GM12878 (cell line): ENCODE data around the gene CCT6B. TPM values are rescaled to one million over a fixed set of nuclear protein-coding genes. Genes with fewer than 3 reads are reported as not detected.

ENCODE experiments used
- ATAC-seq: fragments of 200-7000 bp; cut with Tn5 transposase; 3 replicates; pipeline ENCODE4 v1.9.1; 2020; ENCODE audit warnings: mild to moderate bottlenecking, moderate library complexity
- BruUV-seq: library from RNA; stranded (reverse); fragments of 400-500 nt; replicated peaks from 2 replicates; lab custom pipeline; 2021; lab: Mats Ljungman, UMichigan
- CTCF ChIA-PET: fragments of 300-600 bp; sonication (Branson Sonifier 250); formaldehyde crosslinking; extraction: SDS; loops from one replicate; lab custom pipeline; 2021; ENCODE audit warnings: inconsistent platforms; lab: Yijun Ruan, JAX
- POLR2A ChIA-PET: fragments of 350-600 bp; formaldehyde crosslinking; extraction: SDS; loops from one replicate; lab custom pipeline; 2021; ENCODE audit warnings: inconsistent platforms; lab: Charles Lee
- RAD21 ChIA-PET: fragments of 300-600 bp; sonication (Branson Sonifier 250); formaldehyde crosslinking; loops from one replicate; lab custom pipeline; 2023; ENCODE audit warnings: antibody characterized with exemption; ENCODE audit not compliant: unreplicated experiment; lab: Charles Lee
- SMC1A ChIA-PET: fragments of 300-600 bp; sonication (Branson Sonifier 250); formaldehyde crosslinking; loops from one replicate; lab custom pipeline; 2023; ENCODE audit not compliant: unreplicated experiment, uncharacterized antibody; lab: Charles Lee
- DNase-seq: peaks from one replicate; pipeline ENCODE4 v3.0.0-alpha.2; 2011; ENCODE audit warnings: low read depth, low spot score
- FAIRE-seq: peaks from 3 replicates; lab custom pipeline; 2011; peaks lifted over from hg19 to GRCh38; lab: Jason Lieb, UNC
- H2AFZ ChIP-seq: 2 replicates; pipeline ENCODE4 v1.6.0; 2011; ENCODE audit warnings: low read depth, low read length, control low read depth; ENCODE audit not compliant: control insufficient read depth
- H3K27ac ChIP-seq: 2 replicates; pipeline ENCODE4 v1.5.1; 2011; ENCODE audit warnings: control low read depth; ENCODE audit not compliant: control insufficient read depth, insufficient read depth
- H3K27me3 ChIP-seq, 2 experiments: replicated peaks in 1 of 2; 2 replicates each; pipeline versions ENCODE4 v1.6.0 to v1.6.1; 2011; ENCODE audit warnings: low read length in 1 of 2; ENCODE audit not compliant: control insufficient read depth in 2 of 2, insufficient read depth in 2 of 2
- H3K36me3 ChIP-seq, 2 experiments: 2 replicates each; pipeline ENCODE4 v1.5.1; 2011; ENCODE audit warnings: low read length in 1 of 2; ENCODE audit not compliant: control insufficient read depth in 2 of 2, insufficient read depth in 2 of 2
- H3K4me1 ChIP-seq: 2 replicates; pipeline ENCODE4 v1.6.1; 2011; ENCODE audit warnings: mild to moderate bottlenecking, low read length, moderate library complexity, mixed read lengths; ENCODE audit not compliant: control insufficient read depth, insufficient read depth
- H3K4me2 ChIP-seq: 2 replicates; pipeline ENCODE4 v1.6.0; 2011; ENCODE audit warnings: control low read depth; ENCODE audit not compliant: control insufficient read depth, insufficient read depth
- H3K4me3 ChIP-seq: fragments of 200-600 bp; sonication (generic); 2 replicates; pipeline ENCODE4 v1.5.1; 2016
- H3K79me2 ChIP-seq: 2 replicates; pipeline ENCODE4 v1.6.0; 2011; ENCODE audit warnings: low read length; ENCODE audit not compliant: control insufficient read depth, insufficient read depth
- H3K9ac ChIP-seq: 2 replicates; pipeline ENCODE4 v1.8.0; 2011; ENCODE audit warnings: low read length, control low read depth, mixed read lengths; ENCODE audit not compliant: control insufficient read depth, insufficient read depth
- H3K9me3 ChIP-seq: replicated peaks from 3 replicates; pipeline ENCODE4 v1.5.1; 2011; ENCODE audit warnings: mild to moderate bottlenecking, low read length; ENCODE audit not compliant: control insufficient read depth, insufficient read depth
- H4K20me1 ChIP-seq: 2 replicates; pipeline ENCODE4 v1.6.0; 2011; ENCODE audit not compliant: control insufficient read depth, insufficient read depth
- CBX5 ChIP-seq: sonication (generic); IDR thresholded peaks from 2 replicates; pipeline ENCODE4 v1.6.1; 2016; ENCODE audit warnings: low read depth, moderate library complexity, mild to moderate bottlenecking, inconsistent platforms
- DPF2 ChIP-seq: fragments of 450-650 bp; IDR thresholded peaks from 2 replicates; pipeline ENCODE4 v1.6.1; 2017; ENCODE audit warnings: mild to moderate bottlenecking
- WGBS: methylation state at CpG from one replicate; pipeline ENCODE4 v1.1.6; 2016; ENCODE audit warnings: low lambda C conversion rate; ENCODE audit not compliant: insufficient replicate concordance, insufficient coverage; ENCODE audit errors: missing lambda C conversion rate; 5-methylcytosine and 5-hydroxymethylcytosine counted together
- in situ Hi-C: fragments of 300-500 bp; cut with MboI; formaldehyde crosslinking; loops from 9 replicates; pipeline ENCODE4 v1.14.3; 2018; ENCODE audit warnings: mixed read lengths
- intact Hi-C: fragments of 100-400 bp; cut with micrococcal nuclease; formaldehyde crosslinking; loops from one replicate; pipeline ENCODE4 v1.14.2; 2022; ENCODE audit not compliant: unreplicated experiment
- polyA plus RNA-seq, 11 experiments: library from polyadenylated mRNA; depleted of rRNA in 4 of 11; unstranded in 6 of 11; stranded (reverse) in 5 of 11; fragments of >200 nt; fragmentation: Nextera tagmentation in 4 of 11; fragmentation: Illumina TruSeq in 1 of 11; extraction: Ambion mirVana in 4 of 11; extraction: Trizol in 1 of 11; gene quantifications; 1 replicate in 1 of 11; 2 replicates in 10 of 11; pipeline versions ENCODE4 v1.2.1 to v1.2.3, GENCODE V29; 2011 to 2016; ENCODE audit warnings: inconsistent platforms in 2 of 11, missing spikeins in 2 of 11, low read depth in 1 of 11
- total RNA-seq, 4 experiments: library from RNA; depleted of rRNA in 3 of 4; stranded (reverse); fragments of >200 nt in 3 of 4; fragmentation: Illumina TruSeq in 1 of 4; extraction: Trizol in 1 of 4; gene quantifications; 2 replicates each; pipeline versions ENCODE4 v1.2.1 to v1.2.3, GENCODE V29; 2013 to 2021
- TF ChIP-seq, protein P1 (sequence below), 3 experiments: IDR thresholded peaks in 2 of 3; conservative IDR thresholded peaks in 1 of 3; 2 replicates each; pipeline ENCODE4 v1.5.1; 2011; ENCODE audit warnings: low read depth in 3 of 3, low read length in 3 of 3, mild to moderate bottlenecking in 3 of 3, control low read depth in 2 of 3, moderate library complexity in 2 of 3, inconsistent platforms in 1 of 3, mixed read lengths in 1 of 3; ENCODE audit not compliant: control insufficient read depth in 2 of 3, insufficient read depth in 1 of 3; ENCODE audit errors: extremely low read depth in 1 of 3

The CCT6B gene
- total and polyA plus RNA-seq, 10 of the 15 experiments (the other 5 are each of a cell fraction or from before 2014, with no cell fraction given), result 1.6 to 6.1 (median 2.6) TPM

- DNase-seq (no peak), FAIRE-seq (no peak), ATAC-seq (no peak)
- ChIA-PET CTCF (interaction anchor here (1.1 kb wide), 1 partner anchor 375 kb away, joined by 3 read pairs; no protein-coding TSS in a partner anchor), RAD21 (no interaction called here), SMC1A (no interaction called here), POLR2A (no interaction called here)
- BruUV-seq, result no TSS peak
- no peak overlapping the region for H3K9ac ChIP-seq
- WGBS, result 50% methylated on average over 1 of the region's 1 CpG
- no peak overlapping the region for H3K27ac ChIP-seq
- H4K20me1 ChIP-seq, result no peaks in the 10 kb centered on the region
- no peak overlapping the region for H2AFZ ChIP-seq
- no peaks in the 10 kb centered on the region for H3K79me2 ChIP-seq
- H3K4me3 ChIP-seq, result no peak overlapping the region
- in situ Hi-C loops, result no loop called here
- H3K36me3 ChIP-seq, result no peaks in the 10 kb centered on the region
- no peaks in the 10 kb centered on the region for H3K27me3 ChIP-seq
- intact Hi-C loops, result no loop called here
- peaks cover 3% of the 10 kb centered on the region; the same call in 2 of the 3 replicates for H3K9me3 ChIP-seq
- H3K4me2 ChIP-seq, result no peak overlapping the region
- no peak for TF ChIP-seq DPF2
- H3K4me1 ChIP-seq, result peaks cover 8% of the 10 kb centered on the region; the same call in 1 of the 2 replicates
Measured at GRCh38 chr17:34917381-34917780, 43.9 kb downstream of the CCT6B start.

DNA sequence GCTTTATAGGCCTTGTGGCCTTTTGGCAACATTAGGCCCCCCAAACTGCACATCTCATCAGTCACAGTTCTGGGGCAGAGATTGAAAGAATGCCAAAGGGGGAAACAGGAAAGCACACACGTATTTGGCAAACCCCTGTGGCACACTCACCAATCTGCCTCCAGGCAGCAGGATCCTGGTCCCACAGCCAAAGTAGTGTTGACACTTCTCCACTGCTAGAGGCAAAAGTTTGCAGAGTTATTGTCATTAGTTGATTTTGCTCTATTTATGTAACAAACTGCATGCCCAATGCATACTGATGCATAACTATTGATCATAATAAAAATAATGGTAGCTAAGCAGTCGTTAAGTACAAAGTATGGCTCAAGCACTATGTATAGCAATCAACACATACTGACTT lies 45.1 kb downstream of the CCT6B start:
- Histone ChIP-seq H3K9ac (no peak overlapping the region), H3K4me1 (peaks cover 8% of the 10 kb centered on the region; the same call in 1 of the 2 replicates), H3K27me3 (no peaks in the 10 kb centered on the region), H3K4me3 (no peak overlapping the region), H4K20me1 (no peaks in the 10 kb centered on the region), H2AFZ (no peak overlapping the region)
- FAIRE-seq (no peak), ATAC-seq (no peak), DNase-seq (no peak)
- intact Hi-C loops, result no loop called here
- CTCF ChIA-PET, result interaction anchor here (0.8 kb wide), 1 partner anchor 504 kb away, joined by 3 read pairs; no protein-coding TSS in a partner anchor
- RAD21 ChIA-PET, result no interaction called here
- TF ChIP-seq, protein P1, sequence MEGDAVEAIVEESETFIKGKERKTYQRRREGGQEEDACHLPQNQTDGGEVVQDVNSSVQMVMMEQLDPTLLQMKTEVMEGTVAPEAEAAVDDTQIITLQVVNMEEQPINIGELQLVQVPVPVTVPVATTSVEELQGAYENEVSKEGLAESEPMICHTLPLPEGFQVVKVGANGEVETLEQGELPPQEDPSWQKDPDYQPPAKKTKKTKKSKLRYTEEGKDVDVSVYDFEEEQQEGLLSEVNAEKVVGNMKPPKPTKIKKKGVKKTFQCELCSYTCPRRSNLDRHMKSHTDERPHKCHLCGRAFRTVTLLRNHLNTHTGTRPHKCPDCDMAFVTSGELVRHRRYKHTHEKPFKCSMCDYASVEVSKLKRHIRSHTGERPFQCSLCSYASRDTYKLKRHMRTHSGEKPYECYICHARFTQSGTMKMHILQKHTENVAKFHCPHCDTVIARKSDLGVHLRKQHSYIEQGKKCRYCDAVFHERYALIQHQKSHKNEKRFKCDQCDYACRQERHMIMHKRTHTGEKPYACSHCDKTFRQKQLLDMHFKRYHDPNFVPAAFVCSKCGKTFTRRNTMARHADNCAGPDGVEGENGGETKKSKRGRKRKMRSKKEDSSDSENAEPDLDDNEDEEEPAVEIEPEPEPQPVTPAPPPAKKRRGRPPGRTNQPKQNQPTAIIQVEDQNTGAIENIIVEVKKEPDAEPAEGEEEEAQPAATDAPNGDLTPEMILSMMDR (IDR thresholded peaks at IDR 0.05 in 2 of 3, conservative IDR thresholded peaks at IDR 0.05 in 1 of 3; ENCODE audit: control insufficient read depth in 2 of 3, extremely low read depth in 1 of 3, insufficient read depth in 1 of 3, low read depth in 3 of 3, low read length in 3 of 3), result no peak
- TF ChIP-seq CBX5, result no peak
- TF ChIP-seq, all 136 proteins: peak for 0
- 29% methylated on average over 2 of the region's 2 CpGs for WGBS
- Histone ChIP-seq H3K9me3 (peaks cover 3% of the 10 kb centered on the region; the same call in 2 of the 3 replicates), H3K36me3 (no peaks in the 10 kb centered on the region), H3K79me2 (no peaks in the 10 kb centered on the region), H3K4me2 (no peak overlapping the region), H3K27ac (no peak overlapping the region)
- POLR2A ChIA-PET, result no interaction called here
- in situ Hi-C loops, result no loop called here
- BruUV-seq, result no TSS peak
- SMC1A ChIA-PET, result no interaction called here
